Stimulated activated naive CD8-positive, alpha-beta T cell treated with anti-CD3 and anti-CD28 coated beads, Interleukin-15, Interleukin-2, amounts not matched to agents 100 U/mL and 50 U/mL, for 24 hours (primary cell): ENCODE results near the gene NOXA1.
A peak's percentile ranks its signal among the peaks of the same experiment; 100 is the strongest.

Experiments used
- ATAC-seq: fragments of 150-1000 bp; cut with Tn5 transposase; one replicate; pipeline ENCODE4 v1.10.0; 2021
- DNase-seq: peaks from one replicate; pipeline ENCODE4 v3.0.0; 2021

NOXA1 gene

DNA sequence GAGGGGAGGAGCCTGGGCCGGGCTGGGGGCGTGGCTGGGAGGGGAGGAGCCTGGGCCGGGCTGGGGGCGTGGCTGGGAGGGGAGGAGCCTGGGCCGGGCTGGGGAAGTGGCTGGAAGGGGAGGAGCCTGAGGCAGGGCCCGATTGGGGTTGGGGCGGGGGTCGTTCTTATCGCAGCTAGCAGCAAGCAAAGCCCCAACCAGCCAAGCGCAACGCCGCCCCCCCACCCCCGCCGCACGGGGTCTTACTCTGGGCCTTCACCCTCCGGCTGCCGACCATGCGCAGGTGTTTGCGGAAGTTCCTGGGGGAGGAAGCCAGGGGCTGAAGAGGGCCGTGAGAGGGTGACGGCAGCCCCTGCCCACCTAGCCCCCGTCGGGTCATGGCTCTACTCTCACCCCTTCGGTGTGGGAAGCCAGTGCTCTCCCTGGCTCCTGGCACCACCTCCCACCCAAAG is 31.0 kb downstream of the NOXA1 start:
- ATAC-seq, result no peak
- DNase-seq, result peak; percentile 57

DNA sequence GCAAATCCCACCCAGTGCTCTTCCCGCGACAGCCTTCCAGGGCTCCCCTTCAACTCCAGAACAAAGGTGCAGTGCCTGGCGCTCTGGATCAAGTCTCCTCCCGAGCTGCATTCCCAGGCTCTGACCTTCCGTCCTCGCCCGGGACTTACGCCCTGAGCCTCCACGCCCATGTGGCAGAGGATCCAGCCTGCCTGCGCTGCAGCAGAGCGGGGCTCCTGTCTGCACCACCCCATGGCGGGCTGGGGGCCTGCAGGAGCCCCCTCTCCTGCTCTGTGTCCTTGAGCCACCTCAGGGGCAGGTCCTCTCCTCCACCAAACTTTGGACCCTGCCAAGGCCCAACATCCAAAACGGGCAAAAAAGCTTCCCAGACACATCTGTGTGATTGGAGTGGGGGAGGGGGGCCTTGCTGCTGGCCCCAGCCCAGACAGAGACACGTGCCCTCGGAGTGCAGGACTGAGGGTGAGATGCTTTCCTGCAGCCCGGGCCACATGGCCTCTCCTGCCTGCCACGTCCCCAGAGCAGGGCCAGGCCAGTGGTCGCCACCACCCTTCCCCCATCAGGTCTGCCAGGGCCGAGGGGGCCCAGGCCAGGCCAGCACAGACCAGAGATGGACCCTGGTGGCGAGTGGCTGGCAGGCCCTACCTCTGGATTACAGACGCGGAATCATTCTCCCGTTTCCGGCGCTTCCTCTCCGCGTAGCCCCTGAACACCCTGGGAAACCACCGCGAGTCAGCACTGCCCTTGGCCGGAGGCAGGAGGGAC is 31.6 kb downstream of the NOXA1 start:
- ATAC-seq (no peak), DNase-seq (no peak)

- DNase-seq (no peak), ATAC-seq (no peak)
Measured at GRCh38 chr9:137455359-137455991, 32.3 kb downstream of the NOXA1 start.

GRCh38 chr9:137456061-137456863 is 33.1 kb downstream of the NOXA1 start:
- no peak for DNase-seq

GRCh38 chr9:137456864-137457405 is 33.7 kb downstream of the NOXA1 start:
- ATAC-seq, result no peak
- no peak for DNase-seq

More at GRCh38 chr9:137456061-137456863, 33.1 kb downstream of the NOXA1 start:
- no peak for ATAC-seq

GRCh38 chr9:137457406-137458193 is 34.4 kb downstream of the NOXA1 start:
- DNase-seq (no peak), ATAC-seq (no peak)

- DNase-seq (peak; percentile 32), ATAC-seq (peak; percentile 0)
Measured at GRCh38 chr9:137458194-137459151, 35.3 kb downstream of the NOXA1 start.

DNA sequence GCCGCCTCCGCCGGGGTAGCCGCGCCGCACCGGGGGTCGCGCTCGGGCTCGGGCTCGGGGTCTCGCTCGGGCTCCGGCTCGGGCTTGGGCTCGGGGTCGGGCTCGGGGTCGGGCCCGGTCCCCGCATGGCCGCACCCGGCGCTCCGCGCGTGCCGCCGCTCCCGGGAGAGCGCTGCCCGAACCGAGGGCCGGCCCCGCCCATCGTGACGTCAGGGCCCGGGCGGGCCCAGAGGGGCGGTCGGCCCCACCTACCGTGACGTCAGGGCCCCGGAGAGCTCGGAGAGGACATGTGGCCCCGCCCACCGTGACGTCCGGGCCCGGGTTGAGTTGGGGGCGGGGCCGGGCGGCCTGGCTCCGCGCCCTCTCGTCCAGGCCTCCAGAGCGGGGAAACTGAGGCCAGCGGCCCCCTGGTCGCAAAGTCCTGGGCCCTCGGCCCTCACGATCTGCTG is 36.0 kb downstream of the NOXA1 start, which contains the start of gene NSMF:
Gene NSMF (minus strand): TSS at position 183 of the 449 bp plus-strand sequence. CDS start 232 bp downstream, outside the sequence.
- ATAC-seq, result peak; percentile 73

DNA sequence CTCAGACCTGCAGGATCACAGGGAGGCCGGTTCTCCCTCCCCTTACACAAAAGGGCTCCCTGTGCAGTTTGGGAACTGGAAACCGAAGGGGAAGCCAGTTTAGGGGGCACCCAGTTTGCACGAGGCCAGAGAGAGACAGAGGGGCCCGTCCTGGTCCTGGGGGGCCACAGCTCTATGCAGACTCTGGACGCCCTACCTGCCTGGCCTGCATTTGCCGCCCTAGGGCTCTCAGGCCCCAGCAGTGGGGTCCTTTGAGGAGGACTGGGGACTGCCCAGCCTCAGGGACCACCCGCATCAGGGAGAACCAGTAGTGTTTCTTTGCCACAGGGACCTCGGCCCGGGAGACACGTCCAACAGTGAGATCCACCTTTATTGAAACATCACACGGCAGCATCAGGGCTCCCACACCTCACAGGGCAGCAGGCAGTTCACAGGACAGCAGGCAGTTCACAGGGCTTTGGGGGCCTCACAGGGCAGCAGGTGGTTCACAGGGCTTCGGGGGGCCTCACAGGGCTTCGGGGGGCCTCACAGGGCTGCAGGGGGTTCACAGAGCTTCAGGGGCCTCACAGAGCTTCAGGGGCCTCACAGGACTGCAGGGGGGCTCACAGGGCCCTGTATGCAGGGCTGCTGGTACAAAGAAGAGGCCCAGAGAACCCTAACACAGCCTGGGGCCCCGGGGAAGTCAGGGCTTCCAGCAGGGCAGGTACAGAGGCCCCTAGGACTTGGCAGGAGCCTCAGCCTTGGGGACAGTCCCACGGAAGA is 36.6 kb downstream of the NOXA1 start:
- DNase-seq, result peak; percentile 26
- no peak for ATAC-seq

More for the DNA sequence above, 36.0 kb downstream of the NOXA1 start, which contains the start of gene NSMF:
- peak; percentile 98 for DNase-seq

DNA sequence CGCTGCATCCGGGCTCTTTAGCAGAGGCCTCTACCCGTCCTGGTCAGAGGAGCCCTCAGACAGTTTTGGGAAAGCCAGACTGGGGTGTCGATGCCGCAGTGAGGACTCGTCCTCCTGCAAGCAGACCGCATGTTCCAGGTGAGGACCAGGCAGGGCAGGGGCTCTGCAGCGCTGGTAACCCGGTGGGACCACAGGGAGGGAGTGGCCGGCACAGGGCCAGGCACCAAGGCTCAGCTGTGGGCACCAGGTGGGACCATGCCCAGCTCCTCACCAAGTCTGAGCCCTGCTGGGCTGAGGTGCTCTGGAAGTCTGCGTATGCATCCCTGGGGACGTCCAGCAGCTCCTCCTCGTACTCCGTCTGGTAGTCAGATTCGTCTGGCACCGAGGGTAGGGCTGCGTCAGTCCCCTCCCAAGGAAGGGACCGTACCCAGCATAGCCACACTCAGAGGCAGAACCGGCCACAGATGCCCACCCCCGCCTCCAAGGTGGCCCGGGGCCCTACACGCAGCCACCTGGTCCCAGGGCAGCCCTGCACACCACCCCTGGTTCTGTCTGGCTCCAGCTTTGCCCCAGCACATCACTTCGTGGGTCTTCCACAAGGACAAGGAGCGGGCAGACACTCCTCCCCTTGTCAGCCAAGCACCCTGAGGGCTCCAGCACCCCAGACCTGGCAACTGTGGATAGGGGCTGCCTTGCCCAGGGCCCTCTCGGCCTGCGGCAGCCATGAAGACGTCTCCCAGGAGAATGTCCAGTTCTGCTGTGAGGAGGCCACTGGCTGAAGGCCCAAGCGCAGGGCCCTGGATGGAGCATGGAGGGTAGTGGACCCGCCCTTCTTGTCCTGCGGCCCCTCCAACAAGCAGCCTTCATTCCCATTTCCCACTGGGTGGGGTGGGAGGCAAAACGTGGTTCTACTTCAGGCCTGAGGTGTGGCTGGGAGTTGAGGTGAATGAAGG is 37.4 kb downstream of the NOXA1 start:
- ATAC-seq, result no peak
- DNase-seq, result no peak

DNA sequence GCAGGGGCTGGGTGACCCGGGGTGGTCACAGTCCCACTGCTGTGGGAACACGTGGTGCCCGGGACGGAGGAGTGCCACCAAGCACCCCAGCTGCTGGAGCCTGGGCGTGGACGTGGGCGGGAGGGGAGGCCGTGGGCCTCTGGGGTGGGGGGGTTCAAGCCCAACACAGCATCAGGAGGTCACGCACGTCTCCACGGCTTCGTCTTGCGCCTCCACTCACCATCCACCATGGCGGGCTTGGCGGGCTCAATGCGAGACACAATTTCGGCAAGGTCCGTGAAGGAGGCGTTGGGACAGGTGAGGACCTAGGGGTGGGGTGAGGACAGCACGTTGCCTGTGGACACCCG is 38.1 kb downstream of the NOXA1 start:
- no peak for ATAC-seq
- DNase-seq, result no peak

- ATAC-seq (peak; percentile 79), DNase-seq (peak; percentile 92)
Measured at GRCh38 chr9:137461663-137462395, 38.6 kb downstream of the NOXA1 start.

GRCh38 chr9:137462396-137462985 is 39.3 kb downstream of the NOXA1 start:
- ATAC-seq, result no peak

GRCh38 chr9:137462986-137463930 is 40.1 kb downstream of the NOXA1 start:
- DNase-seq (no peak), ATAC-seq (no peak)

More at GRCh38 chr9:137462396-137462985, 39.3 kb downstream of the NOXA1 start:
- DNase-seq, result no peak

DNA sequence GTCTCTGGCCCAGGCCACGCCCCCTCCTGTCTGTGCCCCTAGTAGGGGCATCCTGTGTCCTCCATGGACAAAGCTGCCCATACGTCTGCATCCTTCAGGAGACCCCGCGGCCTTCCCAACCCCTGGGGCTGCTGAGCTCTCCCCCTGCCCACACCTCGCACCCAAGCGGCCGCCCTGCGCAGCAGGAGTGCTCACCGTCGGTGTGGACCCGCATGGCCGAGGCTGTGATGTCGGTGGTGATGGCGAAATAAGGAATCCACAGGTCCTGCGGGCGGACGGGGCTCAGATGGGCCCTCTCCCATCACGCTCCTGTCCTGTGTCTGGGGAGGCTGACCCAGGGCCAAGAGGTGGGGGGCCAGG is 40.7 kb downstream of the NOXA1 start:
- no peak for DNase-seq
- ATAC-seq, result no peak
